ENCODE results near the gene PRR23E. TPM values are rescaled to one million over a fixed set of nuclear protein-coding genes. Genes with fewer than 3 reads are reported as not detected.

PRR23E gene
- total and polyA plus RNA-seq, 12 donors, result not detected

DNA sequence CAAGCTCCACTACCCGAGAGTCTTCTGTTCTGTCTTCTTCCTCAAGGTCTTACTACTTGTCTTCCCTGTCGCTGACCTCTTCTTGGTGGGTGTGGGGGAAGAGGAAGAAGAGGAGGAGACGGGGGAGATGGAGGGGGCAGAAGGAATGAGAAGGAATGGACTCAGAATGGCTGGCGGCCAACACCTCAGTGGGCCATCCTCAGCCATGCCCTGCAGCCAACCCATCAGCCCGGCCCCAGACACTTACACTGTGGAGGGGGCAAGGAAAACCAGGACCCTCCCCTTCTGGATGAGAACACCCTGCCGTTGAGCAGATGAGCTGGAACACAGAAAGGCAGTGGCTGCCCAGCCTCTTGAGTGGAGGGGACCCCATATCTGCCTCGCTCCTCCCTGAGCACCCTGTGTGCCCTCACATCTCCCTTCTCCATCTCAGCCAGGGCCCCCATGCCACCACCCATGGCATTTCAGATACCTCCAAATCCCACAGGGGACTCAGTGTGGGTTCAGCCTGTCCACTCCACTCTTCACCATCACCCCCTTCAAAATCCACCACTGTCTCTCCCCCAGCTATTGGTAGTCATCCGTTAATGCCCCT lies 45.5 kb upstream of the PRR23E start:
- intact Hi-C loops (cut with DNase I), result no loop called here
- Histone ChIP-seq H3K27me3 (peaks cover 4% of the 10 kb centered on the region), H3K4me3 (no peak overlapping the region), H3K9me3 (replicated peaks in 1 of 3) (no peaks in the 10 kb centered on the region), H3K4me1 (replicated peaks in 1 of 2) (peaks cover 0 to under 1% of the 10 kb centered on the region in 2 donors), H3K27ac (no peak overlapping the region), H3K36me3 (replicated peaks in 1 of 2) (no peaks in the 10 kb centered on the region)
- peak in 1 of 7 donors; percentile 20 for DNase-seq
- TF ChIP-seq POLR2A (IDR thresholded peaks at IDR 0.05), result no peak
- TF ChIP-seq, protein P1, sequence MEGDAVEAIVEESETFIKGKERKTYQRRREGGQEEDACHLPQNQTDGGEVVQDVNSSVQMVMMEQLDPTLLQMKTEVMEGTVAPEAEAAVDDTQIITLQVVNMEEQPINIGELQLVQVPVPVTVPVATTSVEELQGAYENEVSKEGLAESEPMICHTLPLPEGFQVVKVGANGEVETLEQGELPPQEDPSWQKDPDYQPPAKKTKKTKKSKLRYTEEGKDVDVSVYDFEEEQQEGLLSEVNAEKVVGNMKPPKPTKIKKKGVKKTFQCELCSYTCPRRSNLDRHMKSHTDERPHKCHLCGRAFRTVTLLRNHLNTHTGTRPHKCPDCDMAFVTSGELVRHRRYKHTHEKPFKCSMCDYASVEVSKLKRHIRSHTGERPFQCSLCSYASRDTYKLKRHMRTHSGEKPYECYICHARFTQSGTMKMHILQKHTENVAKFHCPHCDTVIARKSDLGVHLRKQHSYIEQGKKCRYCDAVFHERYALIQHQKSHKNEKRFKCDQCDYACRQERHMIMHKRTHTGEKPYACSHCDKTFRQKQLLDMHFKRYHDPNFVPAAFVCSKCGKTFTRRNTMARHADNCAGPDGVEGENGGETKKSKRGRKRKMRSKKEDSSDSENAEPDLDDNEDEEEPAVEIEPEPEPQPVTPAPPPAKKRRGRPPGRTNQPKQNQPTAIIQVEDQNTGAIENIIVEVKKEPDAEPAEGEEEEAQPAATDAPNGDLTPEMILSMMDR (IDR thresholded peaks at IDR 0.05), result no peak
- 72 to 85% (median 76%) methylated on average over 7 to 8 of the region's 8 CpGs for WGBS, 4 donors

DNA sequence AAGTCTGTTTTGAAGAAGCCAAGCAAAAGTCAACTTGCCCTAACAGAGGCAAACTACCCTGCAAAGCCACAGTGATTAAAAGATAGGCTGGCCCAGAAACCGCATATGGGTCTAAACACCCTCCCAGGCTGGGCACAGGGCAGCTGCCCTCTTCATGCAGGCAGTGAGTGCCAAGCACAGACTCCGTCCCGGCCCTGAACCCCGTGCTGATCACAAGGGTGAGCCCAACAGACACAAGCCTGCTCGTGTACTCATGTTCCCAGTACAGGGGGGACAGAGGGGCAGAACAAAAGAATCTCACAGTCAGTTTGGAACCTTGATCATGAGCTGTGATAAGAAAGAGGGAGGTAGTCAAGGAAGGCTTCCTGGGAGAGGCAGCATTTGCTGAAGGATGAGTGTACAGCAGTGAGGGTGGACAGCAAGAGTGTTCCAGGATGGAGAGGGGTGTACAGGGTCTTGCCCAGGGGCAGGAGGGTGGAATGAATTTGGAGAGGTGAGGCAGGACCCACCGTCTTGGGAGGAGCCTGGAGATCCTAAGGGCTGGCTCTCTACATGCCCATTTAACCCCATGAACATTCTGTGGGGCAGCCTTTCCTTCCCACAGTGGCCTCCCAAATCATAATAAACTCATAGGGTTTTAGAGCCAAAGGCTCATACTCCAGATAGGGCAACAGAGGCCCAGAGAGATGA lies 43.2 kb upstream of the PRR23E start:
- H3K27ac ChIP-seq, result no peak overlapping the region
- no peaks in the 10 kb centered on the region for H3K9me3 ChIP-seq (replicated peaks in 1 of 3)
- intact Hi-C loops (cut with DNase I), result no loop called here
- WGBS, 4 donors, result 75 to 83% (median 78%) methylated on average over 6 of the region's 6 CpGs
- H3K36me3 ChIP-seq (replicated peaks in 1 of 2), result no peaks in the 10 kb centered on the region
- DNase-seq, result peak in 1 of 7 donors; percentile 35
- TF ChIP-seq, protein P1 (IDR thresholded peaks at IDR 0.05), result no peak
- no peak for TF ChIP-seq POLR2A (IDR thresholded peaks at IDR 0.05)
- peaks cover 4% of the 10 kb centered on the region for H3K27me3 ChIP-seq
- no peaks in the 10 kb centered on the region for H3K4me1 ChIP-seq (replicated peaks in 1 of 2)
- H3K4me3 ChIP-seq, result no peak overlapping the region

GRCh38 chr3:127150513-127151250 lies 42.2 kb upstream of the PRR23E start:
- H3K27me3 ChIP-seq, result peaks cover 4% of the 10 kb centered on the region
- no peaks in the 10 kb centered on the region for H3K36me3 ChIP-seq (replicated peaks in 1 of 2)
- H3K4me3 ChIP-seq, result no peak overlapping the region
- H3K4me1 ChIP-seq (replicated peaks in 1 of 2), result no peaks in the 10 kb centered on the region
- DNase-seq, result peak in 1 of 7 donors; percentile 42
- intact Hi-C loops (cut with DNase I), result no loop called here
- no peaks in the 10 kb centered on the region for H3K9me3 ChIP-seq (replicated peaks in 1 of 3)
- TF ChIP-seq, protein P1 (IDR thresholded peaks at IDR 0.05), result no peak
- no peak for TF ChIP-seq POLR2A (IDR thresholded peaks at IDR 0.05)
- 84 to 93% (median 87%) methylated on average over 10 to 15 of the region's 15 CpGs for WGBS, 4 donors
- H3K27ac ChIP-seq, result no peak overlapping the region

GRCh38 chr3:127151251-127151564 lies 41.7 kb upstream of the PRR23E start:
- no peaks in the 10 kb centered on the region for H3K4me1 ChIP-seq (replicated peaks in 1 of 2)
- 95 to 98% (median 97%) methylated on average over 9 of the region's 9 CpGs for WGBS, 4 donors
- H3K9me3 ChIP-seq (replicated peaks in 1 of 3), result no peaks in the 10 kb centered on the region
- H3K27me3 ChIP-seq, result peaks cover 4% of the 10 kb centered on the region
- intact Hi-C loops (cut with DNase I), result no loop called here
- H3K27ac ChIP-seq, result no peak overlapping the region
- no peak overlapping the region for H3K4me3 ChIP-seq
- H3K36me3 ChIP-seq (replicated peaks in 1 of 2), result no peaks in the 10 kb centered on the region
- TF ChIP-seq POLR2A (IDR thresholded peaks at IDR 0.05), result no peak
- TF ChIP-seq, protein P1 (IDR thresholded peaks at IDR 0.05), result no peak
- DNase-seq, result no peak
